ENCODE measurements around the gene EIF6.
A peak's percentile ranks its signal among the peaks of the same experiment; 100 is the strongest.

Gene EIF6

DNA sequence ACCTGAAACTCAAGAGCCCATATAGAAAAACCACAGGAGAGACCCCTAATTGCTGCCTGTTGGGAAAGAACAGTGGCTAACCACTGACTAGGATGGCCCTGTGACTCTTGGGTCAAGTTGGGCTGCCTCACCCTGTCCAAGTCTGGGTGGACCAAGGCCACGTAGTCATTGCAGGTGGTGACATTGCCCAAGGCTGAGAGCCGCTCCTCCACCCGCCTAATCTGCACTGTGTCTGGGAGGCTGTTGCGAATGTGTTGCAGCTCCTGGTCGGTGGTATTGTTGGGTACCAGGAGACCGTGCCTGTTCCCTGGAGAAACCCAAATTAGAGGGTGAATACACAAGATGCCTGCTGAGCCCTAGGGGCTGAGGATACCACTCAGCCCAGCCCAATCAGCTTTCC, 4.0 kb downstream of the EIF6 start:
- DNase-seq (ENCODE audit: low read depth, low spot score), result no peak

DNA sequence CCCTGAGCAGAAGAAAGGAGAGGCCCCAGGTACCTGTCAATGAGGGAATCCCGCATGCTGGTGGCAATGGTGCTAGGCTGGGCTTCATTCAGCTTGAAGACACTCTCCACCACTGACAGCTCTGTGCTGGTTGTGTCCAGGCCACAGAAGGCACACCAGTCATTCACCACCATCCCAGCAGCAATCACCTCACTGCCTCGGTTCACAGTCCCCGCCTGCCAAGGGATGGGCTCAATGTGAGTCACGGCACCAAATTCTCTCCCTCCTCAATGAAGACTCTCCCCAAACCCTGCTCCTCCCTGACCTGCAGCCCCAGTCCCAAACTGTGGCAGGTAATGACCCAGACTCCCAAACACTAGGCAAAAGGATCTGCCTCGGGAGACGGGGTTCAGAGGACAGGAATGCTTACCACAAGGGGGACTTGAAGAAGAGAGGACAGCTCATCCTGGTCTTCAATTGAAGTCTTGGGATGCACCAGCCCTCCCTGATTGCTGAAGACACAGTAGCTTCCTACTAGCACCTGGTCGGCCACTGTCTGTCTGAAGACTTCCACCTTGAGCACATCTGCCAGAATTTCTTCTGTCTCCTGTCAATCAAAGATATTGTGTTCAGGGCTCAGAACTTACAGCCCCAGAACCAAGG, 4.9 kb downstream of the EIF6 start:
- no peak for DNase-seq (ENCODE audit: low read depth, low spot score)

DNA sequence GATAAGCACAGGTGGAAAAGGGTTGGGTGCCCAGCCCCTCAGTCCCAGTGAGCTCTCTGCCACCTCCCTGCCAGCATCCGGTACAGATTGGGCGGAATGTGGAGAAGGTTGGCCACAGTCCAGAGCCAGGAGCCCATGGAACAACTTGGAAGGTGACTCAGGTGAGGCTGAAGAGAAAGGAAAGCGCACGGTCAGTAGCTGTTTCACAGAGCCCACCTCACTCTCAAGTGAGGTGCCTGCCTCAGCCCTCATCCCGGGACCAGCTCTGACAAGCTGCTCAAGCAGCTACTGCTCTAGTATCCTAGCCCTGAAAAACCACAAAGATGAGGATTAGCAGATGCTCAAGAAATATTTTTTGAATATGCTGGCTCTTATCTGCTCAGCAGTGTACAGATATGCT, 5.5 kb downstream of the EIF6 start:
- no peak for DNase-seq (ENCODE audit: low read depth, low spot score)

DNA sequence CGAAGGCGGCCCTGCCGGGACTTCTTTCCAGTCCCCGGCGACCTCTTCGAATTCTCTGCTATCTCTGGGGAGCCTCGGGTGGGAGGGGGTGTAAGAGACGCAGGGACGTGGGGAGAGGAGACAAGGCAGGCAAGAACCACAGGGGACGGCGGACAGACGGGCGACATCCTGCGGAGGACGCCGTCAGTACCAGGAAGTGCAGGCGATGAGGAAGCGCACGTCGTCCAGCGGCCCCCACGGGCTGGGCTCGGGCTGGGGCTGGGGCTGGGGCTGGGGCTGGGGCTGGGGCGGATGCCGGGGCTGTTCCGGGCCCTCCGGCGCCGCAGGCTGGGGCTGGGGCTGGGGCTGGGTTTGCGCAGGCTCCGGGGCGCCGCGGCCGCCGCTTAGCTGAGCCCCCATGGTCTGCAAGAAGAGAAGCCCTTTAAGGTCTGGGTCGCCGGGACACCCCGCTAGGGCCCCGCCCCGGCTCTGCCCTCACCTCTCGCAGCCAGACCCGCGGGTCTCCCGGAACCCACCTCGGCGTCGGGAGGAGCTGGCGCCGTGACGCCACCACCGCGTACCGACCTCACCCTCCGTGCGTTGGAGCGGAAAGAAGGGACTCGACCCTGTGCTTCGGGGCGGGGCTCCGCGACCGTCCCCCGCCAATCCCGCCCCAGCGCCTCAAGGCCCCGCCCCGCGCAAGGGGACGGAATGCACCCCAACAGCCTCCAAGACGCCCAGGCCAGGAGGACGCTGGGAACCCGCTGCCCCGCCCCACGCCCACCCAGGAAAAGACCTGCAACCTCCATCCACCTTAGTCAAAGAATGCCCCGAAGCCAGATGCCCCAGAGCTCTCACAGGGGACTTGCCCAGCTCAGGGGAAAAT, 6.8 kb downstream of the EIF6 start, which contains the start of gene MMP24OS:
Gene MMP24OS, minus strand, starts transcription at position 592 of the 865 bp plus-strand sequence. Its CDS starts 193 bp downstream, at position 399.
- peak; percentile 95 for DNase-seq (ENCODE audit: low read depth, low spot score)

DNA sequence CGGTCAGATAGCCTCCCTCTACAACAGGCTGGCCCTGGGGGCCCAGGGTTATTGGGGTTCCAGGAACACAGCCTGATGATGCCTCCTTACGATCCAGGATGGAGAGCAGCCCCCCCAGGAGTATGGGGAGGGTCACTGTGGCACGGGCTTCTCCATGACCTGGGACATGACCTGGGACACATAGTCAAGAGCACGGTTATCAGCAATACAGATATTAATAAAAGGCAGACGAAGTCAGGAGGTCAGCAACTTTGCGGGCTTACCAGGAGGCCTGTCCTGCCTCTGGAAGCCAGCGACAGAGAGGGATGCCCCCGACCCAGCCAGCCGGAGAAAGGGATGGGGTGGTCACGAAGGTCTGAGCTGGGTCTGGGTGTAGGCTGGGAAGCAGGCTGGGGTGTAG, 7.4 kb downstream of the EIF6 start:
- no peak for DNase-seq (ENCODE audit: low read depth, low spot score)

DNA sequence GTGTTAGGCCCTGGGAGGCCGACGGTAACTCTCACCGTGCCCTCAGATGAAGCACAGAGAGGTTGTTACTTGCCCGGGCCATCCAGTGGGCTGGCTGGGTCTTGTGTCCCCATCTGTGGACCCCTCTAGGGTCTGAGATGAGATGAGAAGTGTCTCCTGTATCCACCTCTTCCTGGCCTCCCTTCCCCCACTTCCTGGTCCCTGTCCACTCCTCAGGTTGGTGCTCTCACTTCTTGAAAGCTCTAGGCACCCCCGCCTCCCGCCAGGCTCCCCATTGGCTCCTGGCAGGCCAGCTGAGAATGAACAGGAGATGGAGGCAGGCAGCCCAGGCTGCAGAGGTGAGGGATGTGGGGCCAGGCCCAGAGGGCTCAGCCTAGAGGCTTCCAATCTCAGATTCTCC, 8.2 kb downstream of the EIF6 start:
- no peak for DNase-seq (ENCODE audit: low read depth, low spot score)

DNA sequence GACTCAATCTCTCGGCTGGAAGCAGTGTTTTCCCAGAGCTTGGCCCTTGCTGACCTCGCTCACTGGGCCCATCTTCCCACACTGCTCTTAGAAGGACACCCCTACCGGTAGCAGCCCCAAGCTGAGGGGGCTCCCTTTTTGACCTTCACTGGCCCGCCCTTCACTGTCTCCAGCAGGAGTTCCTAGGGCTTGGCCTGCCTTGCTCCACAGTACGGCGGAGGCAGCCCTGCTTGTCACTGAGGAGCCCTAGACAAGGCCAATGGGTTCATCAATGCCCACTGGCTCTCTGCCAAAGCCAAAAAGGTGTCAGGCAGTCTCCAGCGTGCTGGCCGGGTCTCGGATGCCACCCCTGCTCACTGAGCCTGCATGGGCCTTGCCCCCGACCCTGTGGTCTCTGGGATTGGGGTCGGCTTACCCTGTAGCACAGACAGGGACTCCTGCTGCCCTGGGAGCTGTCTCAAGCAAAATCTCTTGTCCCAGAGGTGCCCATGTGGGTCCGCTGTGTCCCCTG, 8.8 kb downstream of the EIF6 start:
- no peak for DNase-seq (ENCODE audit: low read depth, low spot score)

DNA sequence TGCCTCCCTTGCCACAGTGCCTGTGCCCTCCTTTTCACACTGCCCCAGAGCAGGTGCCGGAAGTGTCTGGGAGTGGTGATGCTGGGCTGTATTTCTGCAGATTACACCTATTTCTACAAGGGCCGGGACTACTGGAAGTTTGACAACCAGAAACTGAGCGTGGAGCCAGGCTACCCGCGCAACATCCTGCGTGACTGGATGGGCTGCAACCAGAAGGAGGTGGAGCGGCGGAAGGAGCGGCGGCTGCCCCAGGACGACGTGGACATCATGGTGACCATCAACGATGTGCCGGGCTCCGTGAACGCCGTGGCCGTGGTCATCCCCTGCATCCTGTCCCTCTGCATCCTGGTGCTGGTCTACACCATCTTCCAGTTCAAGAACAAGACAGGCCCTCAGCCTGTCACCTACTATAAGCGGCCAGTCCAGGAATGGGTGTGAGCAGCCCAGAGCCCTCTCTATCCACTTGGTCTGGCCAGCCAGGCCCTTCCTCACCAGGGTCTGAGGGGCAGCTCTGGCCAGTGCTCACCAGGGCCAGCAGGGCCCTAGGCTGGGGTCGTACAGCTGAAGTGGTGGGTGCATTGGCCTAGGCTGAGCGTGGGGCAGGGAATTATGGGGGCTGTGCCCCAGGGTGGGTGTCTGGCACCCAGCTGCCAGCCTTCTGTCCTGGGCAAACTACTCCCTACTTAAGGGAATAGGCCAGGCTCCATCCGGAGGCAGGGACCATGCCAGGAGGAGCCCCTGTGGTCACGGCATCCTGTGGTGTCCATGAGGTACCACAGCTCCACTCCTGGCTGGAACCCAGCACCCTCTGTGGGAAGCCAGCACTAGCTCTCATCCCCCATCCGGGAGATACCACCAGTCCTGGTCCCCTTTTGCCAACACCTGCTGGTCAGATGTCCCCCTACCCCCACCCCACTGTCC, 10.1 kb downstream of the EIF6 start:
- DNase-seq (ENCODE audit: low read depth, low spot score), result no peak

DNA sequence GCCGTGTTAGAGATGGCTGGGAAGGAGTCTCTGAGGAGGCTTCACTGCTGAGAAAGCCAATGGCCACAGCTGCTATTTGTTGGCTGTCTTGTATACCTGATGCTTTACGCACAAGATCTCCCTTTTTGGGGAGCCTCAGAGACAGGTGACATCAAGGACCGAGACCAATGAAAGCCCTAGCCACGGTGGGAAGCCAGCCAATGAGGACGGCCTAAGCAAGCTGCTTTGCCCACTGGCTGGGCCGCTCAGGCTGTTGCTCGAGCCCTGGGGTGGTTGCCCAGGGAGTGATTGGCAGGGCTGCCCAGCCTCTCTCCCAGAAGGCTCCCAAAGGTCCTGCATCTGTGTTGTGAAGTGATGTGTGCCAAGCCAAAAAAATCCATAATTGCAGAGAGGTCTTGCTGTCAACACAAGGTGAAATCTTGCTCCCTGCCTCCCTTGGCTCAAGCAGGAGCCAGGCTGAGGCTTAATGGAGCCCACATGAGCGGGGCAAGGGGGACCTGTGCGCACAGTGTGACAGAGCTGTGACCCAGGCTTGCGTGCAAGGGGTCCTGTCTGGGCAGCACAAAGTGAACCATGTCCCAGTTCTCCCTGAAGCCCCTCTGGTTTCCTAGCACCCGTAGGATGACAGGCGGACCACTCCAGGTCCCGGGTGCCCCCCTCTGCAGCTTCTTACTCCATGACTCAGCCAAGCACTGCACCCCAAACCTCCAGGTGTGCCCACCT, 11.0 kb downstream of the EIF6 start:
- DNase-seq (ENCODE audit: low read depth, low spot score), result no peak

DNA sequence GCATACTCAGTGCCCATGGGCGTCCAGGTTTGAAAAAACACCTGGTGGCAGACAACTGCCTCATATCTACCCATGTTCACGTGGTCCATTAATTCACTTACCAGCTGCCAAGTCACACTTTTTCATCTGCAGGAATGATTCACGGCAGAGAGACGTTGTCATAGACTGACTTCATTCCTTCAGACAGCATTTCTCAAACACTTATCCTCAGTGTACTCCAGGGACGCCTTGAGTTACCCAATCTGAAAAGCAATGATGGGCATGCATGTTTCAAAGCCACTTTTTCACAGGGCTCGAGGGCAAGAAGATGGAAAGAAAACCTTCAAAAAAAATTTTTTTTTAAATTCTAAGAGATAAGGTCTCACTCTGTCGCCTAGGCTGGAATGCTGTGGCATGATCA, 12.7 kb downstream of the EIF6 start:
- DNase-seq (ENCODE audit: low read depth, low spot score), result no peak

DNA sequence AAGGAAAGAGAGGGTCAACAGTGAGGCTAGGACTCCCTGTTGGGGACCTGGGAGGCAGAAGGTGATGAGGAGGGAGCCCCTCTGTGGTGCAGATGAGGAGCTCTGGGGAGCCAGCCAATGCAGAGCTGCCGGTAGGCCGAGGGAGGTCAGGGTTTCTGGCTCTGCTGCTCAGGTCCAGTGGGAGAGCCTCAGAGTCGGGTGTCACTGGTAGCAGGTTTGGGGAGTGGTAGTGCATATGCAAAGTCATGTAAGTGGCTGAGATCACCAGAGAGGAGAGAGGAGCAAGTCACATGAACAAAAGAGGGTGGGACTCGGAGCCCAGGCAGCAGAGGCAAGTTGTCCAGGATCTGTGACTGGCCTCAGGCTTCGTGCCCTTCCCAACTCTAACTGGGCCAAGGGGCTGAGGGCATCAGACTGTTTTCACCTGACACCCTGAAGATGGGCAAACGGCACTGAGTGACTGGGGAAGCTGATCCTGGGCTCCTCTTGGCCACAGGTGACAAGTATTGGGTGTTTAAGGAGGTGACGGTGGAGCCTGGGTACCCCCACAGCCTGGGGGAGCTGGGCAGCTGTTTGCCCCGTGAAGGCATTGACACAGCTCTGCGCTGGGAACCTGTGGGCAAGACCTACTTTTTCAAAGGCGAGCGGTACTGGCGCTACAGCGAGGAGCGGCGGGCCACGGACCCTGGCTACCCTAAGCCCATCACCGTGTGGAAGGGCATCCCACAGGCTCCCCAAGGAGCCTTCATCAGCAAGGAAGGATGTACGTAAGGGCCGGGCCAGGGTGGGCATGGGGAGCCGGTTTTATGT, 13.3 kb downstream of the EIF6 start:
- peak; percentile 43 for DNase-seq (ENCODE audit: low read depth, low spot score)

DNA sequence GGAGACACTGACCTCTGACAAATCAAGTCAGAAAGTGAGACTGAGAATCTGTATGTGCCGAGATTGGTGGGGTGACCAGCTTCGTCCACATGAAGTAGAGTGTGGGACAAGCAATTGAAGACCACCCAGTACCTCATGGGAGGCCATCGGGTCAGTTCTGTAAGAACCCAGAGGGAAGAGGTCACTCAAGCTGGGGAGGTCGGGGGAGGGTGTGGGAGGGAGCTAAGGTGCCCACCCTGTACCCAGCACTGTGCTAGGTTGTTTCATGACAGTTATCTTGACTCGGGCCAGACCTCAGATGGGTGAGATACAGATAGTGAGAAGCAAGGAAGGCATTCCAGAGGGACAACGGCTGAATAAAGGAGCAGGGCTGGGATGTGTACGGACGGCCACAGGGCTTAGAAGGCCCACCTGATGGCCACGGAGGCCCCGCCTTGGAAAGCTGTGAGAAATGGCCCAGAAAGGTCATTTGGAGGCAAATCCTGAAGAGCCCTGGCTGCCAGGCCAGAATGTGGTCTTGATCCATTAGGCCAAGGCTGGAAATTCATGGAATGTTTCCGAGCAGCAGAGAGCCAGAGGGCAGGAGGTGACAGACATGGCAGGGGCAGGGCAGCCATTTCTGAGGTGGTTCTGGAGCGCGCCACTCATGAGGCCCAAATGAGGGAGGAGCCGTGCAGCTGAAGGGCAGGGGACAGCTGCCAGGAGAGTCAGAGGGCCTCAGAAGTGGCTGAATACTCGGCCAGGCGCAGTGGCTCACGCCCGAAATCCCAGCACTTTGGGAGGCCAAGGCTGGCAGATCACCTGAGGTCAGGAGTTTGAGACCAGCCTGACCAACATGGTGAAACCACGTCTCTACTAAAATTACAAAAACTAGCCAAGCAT, 14.3 kb downstream of the EIF6 start:
- peak; percentile 64 for DNase-seq (ENCODE audit: low read depth, low spot score)

DNA sequence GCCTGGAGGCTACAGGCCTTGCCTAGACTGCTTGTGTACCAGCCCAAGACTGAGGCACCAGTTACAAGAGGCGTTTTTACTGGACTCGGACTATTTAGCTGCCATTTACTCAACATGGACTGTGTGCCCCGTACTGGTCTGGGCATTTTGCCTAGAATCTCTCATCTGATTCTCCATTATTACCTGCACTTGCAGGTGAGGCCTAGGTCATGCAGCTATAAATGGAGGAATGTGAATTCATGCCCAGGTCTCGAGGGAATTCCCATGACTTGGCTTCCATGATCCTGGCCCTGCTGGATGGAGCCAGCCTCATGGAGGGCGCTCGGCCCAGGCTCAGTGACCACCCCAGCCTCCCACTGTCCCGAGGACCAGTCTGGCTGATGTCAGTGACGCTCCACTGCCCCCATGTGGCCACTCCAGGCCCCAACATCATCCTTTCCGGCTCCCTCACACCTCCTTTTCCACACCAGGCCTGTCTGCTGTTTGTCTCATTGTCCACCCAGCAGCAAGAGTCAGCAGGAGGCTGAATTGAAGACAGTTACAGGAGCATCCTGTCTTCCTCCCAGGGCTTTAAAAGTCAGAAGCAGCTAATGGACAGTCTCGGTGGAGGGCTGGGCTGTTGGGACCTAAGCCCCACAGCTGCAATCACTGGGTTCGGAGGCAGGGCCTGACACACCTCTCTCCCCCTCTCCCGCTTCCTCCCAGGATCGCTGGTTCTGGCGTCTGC, 15.4 kb downstream of the EIF6 start:
- peak; percentile 95 for DNase-seq (ENCODE audit: low read depth, low spot score)

DNA sequence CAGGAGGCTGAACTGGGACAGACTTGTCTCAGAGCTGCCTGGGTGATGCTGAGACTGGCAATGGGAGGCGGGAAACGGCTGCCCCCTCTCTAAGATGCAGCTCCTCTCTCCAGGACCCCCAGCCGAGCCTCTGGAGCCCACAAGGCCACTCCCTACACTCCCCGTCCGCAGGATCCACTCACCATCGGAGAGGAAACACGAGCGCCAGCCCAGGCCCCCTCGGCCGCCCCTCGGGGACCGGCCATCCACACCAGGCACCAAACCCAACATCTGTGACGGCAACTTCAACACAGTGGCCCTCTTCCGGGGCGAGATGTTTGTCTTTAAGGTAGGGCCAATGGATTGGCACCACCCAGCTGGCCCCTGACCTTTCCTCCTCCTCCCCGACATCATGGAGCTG, 17.5 kb downstream of the EIF6 start:
- DNase-seq (ENCODE audit: low read depth, low spot score), result no peak

DNA sequence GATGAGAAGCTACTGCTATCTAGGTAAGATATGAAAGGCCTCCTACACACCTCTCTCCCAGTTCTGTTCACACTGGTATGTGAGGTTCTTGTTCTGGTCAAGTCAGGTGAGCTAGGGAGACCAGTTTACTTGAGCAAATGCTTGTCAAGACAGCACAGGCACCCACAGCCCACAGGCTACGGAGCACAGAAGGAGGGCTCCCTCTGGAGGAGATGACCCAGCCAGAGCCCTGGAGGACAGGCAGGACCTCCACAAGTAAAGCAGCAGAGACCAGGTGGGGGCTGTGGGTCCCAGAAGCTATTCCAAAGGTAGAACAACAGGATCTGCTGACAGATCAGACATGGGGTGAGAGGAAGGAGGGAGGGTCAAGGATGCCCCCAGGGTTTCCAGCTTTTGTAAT, 19.8 kb downstream of the EIF6 start:
- peak; percentile 92 for DNase-seq (ENCODE audit: low read depth, low spot score)

DNA sequence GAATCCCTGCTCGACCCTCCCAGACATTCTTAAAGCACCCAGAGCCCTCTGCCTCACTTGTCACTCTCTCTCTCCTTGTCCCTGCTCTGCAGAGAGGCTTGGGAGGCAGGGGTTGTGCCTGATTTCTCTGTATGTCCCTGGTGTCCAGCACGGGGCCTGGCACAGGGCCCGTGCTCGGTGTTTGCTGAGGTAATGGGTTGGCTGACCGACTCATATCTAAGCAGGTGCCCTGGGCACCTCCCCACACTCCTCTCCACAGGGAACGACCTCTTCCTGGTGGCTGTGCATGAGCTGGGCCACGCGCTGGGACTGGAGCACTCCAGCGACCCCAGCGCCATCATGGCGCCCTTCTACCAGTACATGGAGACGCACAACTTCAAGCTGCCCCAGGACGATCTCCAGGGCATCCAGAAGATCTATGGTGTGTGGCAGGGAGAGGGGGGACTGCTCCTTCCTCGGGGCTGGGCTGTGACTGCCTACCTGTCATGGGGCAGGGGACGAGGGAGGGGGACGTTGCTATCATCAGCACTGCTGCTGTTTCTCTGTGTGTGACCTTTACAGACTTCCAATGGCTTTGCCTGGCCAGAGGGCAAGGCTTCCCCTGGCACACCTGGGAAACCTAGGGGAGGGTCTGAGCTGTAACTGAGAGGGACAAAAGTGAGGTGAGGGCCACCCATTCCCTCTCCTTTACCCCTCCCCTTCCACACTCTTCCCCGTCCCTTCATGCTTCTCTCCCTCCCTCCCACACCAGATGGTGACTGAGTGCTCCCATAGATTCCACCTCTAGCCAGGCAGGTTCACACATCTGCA, 20.8 kb downstream of the EIF6 start:
- no peak for DNase-seq (ENCODE audit: low read depth, low spot score)

DNA sequence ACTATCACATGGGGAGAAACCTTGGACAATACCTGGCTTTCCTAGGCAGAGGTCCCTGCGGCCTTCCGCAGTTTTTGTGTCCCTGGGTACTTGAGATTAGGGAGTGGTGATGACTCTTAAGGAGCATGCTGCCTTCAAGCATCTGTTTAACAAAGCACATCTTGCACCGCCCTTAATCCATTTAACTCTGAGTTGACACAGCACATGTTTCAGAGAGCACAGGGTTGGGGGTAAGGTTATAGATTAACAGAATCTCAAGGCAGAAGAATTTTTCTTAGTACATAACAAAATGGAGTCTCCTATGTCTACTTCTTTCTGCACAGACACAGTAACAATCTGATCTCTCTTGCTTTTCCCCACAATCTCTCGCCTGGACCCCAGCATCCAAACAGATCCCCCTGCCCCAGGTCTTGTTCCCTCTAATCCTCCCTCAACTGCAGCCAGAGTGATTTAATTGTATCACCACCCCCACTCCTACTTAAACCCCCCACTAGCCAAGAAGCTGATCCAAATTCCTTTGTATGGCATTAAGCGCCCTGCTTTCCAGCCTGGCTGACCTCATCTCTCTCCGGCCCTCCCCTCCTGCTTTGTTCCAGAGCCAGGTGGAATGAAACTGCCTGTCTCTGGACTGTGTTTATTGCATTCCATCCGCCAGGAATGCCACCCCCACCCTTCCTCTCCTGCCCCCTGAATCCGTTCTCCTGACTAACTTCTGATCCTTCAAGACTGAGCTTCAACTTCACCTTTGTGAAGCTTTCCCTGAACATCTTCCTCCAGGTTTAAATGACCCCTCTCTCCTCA, 21.6 kb downstream of the EIF6 start:
- peak; percentile 95 for DNase-seq (ENCODE audit: low read depth, low spot score)

All from ELF-1 (cell line).